HG03354 (cell line): ENCODE results near the gene DGAT2.
A peak's percentile ranks its signal among the peaks of the same experiment; 100 is the strongest.

Experiments
- ATAC-seq: cut with Tn5 transposase; IDR thresholded peaks from one replicate; pipeline ENCODE4 v1.9.1; 2021; ENCODE audit warnings: mild to moderate bottlenecking; ENCODE audit not compliant: unreplicated experiment, poor library complexity, severe bottlenecking

The DGAT2 gene

DNA sequence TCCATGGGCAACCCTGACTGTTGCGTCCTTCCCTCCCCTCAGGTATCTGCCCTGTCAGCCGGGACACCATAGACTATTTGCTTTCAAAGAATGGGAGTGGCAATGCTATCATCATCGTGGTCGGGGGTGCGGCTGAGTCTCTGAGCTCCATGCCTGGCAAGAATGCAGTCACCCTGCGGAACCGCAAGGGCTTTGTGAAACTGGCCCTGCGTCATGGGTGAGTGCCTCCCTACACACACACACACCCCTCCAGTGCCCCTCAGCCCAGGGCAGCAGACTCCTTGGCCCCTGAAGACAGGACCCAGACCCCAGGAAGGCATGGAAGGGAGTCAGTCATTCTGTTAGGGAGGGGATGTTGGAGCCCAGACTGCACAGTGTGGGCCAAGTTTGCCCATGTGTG, 28.5 kb downstream of the DGAT2 start:
- ATAC-seq = no peak

- ATAC-seq = no peak
Measured at GRCh38 chr11:75797792-75798191, 29.2 kb downstream of the DGAT2 start.

- no peak for ATAC-seq
Measured at GRCh38 chr11:75800136-75800675, 31.6 kb downstream of the DGAT2 start.

GRCh38 chr11:75800728-75801361, 32.3 kb downstream of the DGAT2 start:
- ATAC-seq = no peak

GRCh38 chr11:75801362-75802020, 32.9 kb downstream of the DGAT2 start:
- peak; percentile 57 for ATAC-seq

- ATAC-seq = no peak
Measured at GRCh38 chr11:75802021-75802912, 33.7 kb downstream of the DGAT2 start.

- ATAC-seq = peak; percentile 60
Measured at GRCh38 chr11:75802913-75803820, 34.6 kb downstream of the DGAT2 start.

- ATAC-seq = no peak
Measured at GRCh38 chr11:75809111-75809510, 40.5 kb downstream of the DGAT2 start.

DNA sequence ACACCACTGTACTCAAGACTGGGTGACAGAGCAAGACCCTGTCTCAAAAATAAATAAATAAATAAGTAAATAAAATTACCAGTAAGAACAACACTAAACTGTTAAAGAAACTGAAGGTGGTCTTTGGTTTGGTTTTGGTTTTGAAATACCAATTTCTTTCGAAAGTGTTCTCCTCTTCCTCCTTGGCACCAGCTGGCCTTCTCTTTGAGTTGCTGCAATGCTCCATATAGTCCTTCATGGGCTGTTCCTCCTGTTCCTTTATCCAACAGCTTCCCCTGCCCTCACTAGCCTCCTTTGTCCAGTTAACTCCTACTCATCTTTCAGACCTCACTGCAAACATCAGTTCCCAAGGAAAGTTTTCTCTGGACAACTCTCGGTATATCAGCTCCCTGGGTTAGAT, 41.4 kb downstream of the DGAT2 start:
- no peak for ATAC-seq

- ATAC-seq = no peak
Measured at GRCh38 chr11:75810637-75811390, 42.2 kb downstream of the DGAT2 start.

- no peak for ATAC-seq
Measured at GRCh38 chr11:75811485-75811884, 42.9 kb downstream of the DGAT2 start.

GRCh38 chr11:75812542-75813040, 44.0 kb downstream of the DGAT2 start:
- ATAC-seq = no peak

DNA sequence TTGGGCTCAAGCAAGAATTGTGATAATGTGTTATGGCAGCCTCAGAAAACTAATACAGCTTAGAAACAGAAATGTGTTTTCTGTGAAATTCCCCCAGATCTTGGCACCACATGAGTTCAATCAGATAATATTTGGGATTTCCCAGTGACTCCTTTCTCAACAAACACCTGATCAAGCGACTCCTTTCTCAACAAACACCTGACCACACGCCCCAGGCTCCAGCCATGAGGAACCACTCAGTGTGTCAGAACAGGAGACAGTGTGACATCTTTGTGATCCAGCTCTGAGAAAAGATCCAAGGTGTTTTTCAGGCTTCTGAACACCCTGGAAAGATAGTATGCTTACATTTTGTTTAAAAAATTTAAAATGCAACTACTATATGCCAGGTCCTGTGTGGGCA, 44.5 kb downstream of the DGAT2 start:
- no peak for ATAC-seq

DNA sequence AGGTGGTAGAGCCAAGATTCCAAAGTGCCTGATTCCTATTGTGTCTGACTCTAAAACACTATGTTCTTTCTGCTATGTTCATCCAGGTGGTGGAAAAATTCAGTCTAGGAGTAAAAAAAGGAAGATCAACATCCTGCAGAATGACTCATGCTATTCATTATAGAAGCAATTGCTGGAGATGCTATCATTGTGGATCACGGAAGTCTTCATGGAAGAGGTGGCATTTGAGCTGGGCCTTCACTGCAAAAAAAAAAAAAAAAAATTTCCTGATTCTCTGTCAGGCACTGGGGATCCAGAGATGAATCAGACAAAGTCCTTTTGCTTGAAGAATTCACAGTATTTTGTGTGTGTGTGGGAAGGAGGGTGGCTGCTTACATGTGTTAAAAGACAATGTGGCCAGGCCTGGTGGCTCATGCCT, 45.1 kb downstream of the DGAT2 start:
- no peak for ATAC-seq

GRCh38 chr11:75814363-75814676, 45.7 kb downstream of the DGAT2 start:
- peak; percentile 32 for ATAC-seq

DNA sequence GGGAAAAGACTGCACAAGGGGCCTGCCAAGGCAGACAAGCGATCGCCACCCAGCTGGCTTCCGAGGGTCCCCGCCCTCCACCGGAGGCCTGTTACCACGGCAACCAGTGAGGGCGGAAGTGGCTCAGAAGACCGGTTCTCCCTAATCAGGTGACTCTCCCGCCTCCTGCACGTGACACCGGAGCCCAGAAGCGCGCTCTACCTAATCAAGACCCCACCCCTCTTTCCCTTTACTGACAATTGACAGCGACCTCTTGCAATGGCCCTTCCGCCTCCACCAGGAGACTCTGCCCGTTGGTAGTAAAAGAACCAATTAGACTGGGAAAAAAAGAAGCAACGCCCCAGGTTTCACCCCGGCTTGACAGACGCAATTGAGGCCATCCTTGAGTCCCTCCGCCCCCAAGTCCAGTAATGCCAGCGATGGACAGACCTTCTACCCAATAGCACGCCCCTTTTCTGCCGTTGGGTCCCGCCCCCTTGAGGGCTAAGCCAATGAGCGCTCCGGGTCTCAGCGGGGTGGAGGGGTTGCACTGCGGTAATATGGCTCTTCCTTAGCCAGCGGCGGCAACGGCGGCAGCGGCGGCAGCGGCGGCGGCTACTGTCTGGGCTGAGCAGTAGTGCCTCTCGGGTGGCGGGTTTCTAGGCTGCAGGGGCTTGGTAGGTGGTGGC, 46.2 kb downstream of the DGAT2 start, which contains the start of gene UVRAG:
TSS of gene UVRAG (plus strand) at position 534 of the 668 bp plus-strand sequence. CDS start 198 bp downstream, outside the sequence.
- ATAC-seq = peak; percentile 84

DNA sequence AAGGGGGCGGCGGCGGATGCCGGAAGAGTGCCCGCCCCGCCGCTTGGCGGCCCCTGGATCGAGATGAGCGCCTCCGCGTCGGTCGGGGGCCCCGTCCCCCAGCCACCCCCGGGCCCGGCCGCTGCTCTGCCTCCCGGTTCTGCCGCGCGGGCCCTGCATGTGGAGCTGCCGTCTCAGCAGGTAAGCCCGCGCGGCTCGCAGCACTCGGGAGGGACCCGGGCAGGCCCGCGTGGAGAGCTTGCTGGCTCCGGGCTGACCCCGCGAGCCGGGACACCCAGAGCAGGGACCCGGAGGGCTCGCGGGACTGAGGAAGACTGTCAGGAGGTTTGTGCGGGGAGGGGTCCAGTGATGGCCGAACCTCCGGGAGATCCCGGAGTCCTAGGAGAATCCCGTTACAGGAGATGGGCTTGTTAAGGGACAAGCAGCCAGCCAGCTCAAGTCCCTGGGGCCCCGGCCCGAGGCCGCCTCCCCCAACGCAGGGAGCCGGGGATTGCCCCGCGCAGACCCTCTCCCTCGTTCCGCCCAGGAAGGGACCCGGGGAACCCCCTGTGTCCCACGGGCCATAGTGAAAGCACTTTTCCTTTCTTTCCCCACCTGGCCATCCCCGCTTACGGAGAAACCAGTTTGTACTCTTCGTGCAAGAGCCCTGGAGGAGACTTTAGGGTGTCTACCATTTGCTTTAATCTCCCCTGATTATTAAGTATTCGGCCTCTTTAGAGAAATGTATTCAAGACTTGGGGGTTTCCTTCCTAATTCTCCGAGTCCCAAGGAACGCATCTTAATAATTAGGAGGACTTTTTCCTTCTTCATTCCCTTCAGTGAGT, 47.0 kb downstream of the DGAT2 start:
- ATAC-seq = peak; percentile 18
